PFSK-1 (cell line): ENCODE measurements around the gene DDX6.

ENCODE experiments used
- POLR2AphosphoS5 ChIP-seq: IDR thresholded peaks from 2 replicates; pipeline ENCODE4 v1.6.1; 2012; ENCODE audit warnings: low read depth, mild to moderate bottlenecking, control low read depth, low read length, moderate library complexity
- TF ChIP-seq, protein P1 (sequence below), 2 experiments: IDR thresholded peaks; 2 replicates each; pipeline versions ENCODE4 v1.6.1 to v1.8.0; 2011 to 2012; ENCODE audit warnings: low read depth in 2 of 2, low read length in 2 of 2, control low read depth in 1 of 2, inconsistent platforms in 1 of 2, mild to moderate bottlenecking in 1 of 2, moderate library complexity in 1 of 2; ENCODE audit not compliant: insufficient read depth in 1 of 2

DNA sequence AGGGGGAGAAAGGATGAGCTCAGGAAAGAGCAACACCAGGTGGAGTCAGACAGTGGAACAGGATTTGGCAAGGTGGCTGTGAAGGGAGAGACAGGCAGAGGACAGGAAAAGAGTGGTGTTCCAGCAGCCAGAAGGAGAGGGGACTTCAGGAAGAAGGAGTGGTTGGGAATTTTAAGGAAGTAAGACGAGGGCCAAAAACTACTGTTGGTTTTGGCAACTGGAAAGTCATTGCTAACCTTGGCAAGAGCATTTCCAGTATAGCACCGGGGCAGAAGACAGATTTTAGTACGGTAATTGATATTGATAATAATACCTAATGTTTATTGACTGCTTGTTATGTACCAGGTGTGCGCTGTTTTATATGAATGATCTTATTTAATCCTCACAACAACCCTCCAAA, 15.4 kb upstream of the DDX6 start:
- TF ChIP-seq POLR2AphosphoS5 = no peak
- TF ChIP-seq, protein P1, sequence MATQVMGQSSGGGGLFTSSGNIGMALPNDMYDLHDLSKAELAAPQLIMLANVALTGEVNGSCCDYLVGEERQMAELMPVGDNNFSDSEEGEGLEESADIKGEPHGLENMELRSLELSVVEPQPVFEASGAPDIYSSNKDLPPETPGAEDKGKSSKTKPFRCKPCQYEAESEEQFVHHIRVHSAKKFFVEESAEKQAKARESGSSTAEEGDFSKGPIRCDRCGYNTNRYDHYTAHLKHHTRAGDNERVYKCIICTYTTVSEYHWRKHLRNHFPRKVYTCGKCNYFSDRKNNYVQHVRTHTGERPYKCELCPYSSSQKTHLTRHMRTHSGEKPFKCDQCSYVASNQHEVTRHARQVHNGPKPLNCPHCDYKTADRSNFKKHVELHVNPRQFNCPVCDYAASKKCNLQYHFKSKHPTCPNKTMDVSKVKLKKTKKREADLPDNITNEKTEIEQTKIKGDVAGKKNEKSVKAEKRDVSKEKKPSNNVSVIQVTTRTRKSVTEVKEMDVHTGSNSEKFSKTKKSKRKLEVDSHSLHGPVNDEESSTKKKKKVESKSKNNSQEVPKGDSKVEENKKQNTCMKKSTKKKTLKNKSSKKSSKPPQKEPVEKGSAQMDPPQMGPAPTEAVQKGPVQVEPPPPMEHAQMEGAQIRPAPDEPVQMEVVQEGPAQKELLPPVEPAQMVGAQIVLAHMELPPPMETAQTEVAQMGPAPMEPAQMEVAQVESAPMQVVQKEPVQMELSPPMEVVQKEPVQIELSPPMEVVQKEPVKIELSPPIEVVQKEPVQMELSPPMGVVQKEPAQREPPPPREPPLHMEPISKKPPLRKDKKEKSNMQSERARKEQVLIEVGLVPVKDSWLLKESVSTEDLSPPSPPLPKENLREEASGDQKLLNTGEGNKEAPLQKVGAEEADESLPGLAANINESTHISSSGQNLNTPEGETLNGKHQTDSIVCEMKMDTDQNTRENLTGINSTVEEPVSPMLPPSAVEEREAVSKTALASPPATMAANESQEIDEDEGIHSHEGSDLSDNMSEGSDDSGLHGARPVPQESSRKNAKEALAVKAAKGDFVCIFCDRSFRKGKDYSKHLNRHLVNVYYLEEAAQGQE (IDR thresholded peaks at IDR 0.05; ENCODE audit: insufficient read depth in 1 of 2, low read depth in 2 of 2, low read length in 2 of 2) = no peak
